BJ (cell line): ENCODE measurements around the gene PSG5. TPM values are rescaled to one million over a fixed set of nuclear protein-coding genes. Genes with fewer than 3 reads are reported as not detected.
"Not testable (repeated sequence)": the region's sequence is repeated elsewhere in the genome, so short reads cannot be mapped to it uniquely, and the experiment has no call there.

Experiments
- CTCF ChIA-PET: fragments of 350-600 bp; formaldehyde crosslinking; extraction: SDS; loops from one replicate; lab custom pipeline; 2021; ENCODE audit warnings: antibody characterized with exemption, inconsistent platforms; lab: Yijun Ruan, JAX
- POLR2A ChIA-PET: fragments of 300-600 bp; sonication (Branson Sonifier 250); formaldehyde crosslinking; extraction: SDS; loops from one replicate; lab custom pipeline; 2021; ENCODE audit warnings: antibody characterized with exemption; lab: Charles Lee
- DNase-seq: peaks from one replicate; pipeline ENCODE4 v3.0.0-alpha.2; 2011; ENCODE audit warnings: low read depth
- H3K27me3 ChIP-seq: 2 replicates; pipeline ENCODE4 v1.6.0; 2011; ENCODE audit warnings: low read length; ENCODE audit not compliant: control insufficient read depth, insufficient read depth
- H3K36me3 ChIP-seq: 2 replicates; pipeline ENCODE4 v1.5.1; 2011; ENCODE audit warnings: low read length; ENCODE audit not compliant: control insufficient read depth, insufficient read depth
- H3K4me3 ChIP-seq: 2 replicates; pipeline ENCODE4 v1.5.1; 2011; ENCODE audit warnings: low read depth, mild to moderate bottlenecking, control low read depth, low read length
- polyA plus RNA-seq: library from polyadenylated mRNA; depleted of rRNA; stranded (reverse); fragments of >200 nt; gene quantifications from 2 replicates; pipeline ENCODE4 v1.2.3, GENCODE V29; 2011; rRNA removed
- TF ChIP-seq, protein P1 (sequence below): IDR thresholded peaks from 2 replicates; pipeline ENCODE4 v1.5.1; 2011; ENCODE audit warnings: low read depth, mild to moderate bottlenecking, control low read depth, inconsistent platforms, low read length, moderate library complexity; ENCODE audit not compliant: insufficient read depth

PSG5 gene
- polyA plus RNA-seq, 1 experiment, result 674 TPM

DNA sequence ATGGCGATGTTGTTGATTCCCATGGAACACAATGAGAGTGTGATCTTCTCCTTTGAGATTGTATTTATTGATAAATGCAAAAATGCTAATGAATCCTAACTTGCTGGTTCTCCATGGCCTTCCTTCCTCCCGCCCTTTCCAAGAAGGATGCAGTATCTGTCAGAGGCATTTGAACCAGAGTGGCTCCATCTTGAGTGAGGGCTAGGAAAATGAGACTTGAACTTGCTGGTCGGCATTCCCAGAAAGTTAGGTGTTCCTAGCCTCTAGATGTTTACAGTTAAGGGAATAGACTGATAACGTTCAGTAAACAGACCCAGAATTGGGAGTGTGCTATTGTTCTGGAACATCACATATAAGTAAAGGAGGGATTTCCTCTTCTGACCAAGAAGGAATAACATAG, 59.6 kb downstream of the PSG5 start:
- CTCF ChIA-PET, result no interaction called here
- DNase-seq, result no peak
- no peaks in the 10 kb centered on the region for H3K36me3 ChIP-seq
- TF ChIP-seq, protein P1, sequence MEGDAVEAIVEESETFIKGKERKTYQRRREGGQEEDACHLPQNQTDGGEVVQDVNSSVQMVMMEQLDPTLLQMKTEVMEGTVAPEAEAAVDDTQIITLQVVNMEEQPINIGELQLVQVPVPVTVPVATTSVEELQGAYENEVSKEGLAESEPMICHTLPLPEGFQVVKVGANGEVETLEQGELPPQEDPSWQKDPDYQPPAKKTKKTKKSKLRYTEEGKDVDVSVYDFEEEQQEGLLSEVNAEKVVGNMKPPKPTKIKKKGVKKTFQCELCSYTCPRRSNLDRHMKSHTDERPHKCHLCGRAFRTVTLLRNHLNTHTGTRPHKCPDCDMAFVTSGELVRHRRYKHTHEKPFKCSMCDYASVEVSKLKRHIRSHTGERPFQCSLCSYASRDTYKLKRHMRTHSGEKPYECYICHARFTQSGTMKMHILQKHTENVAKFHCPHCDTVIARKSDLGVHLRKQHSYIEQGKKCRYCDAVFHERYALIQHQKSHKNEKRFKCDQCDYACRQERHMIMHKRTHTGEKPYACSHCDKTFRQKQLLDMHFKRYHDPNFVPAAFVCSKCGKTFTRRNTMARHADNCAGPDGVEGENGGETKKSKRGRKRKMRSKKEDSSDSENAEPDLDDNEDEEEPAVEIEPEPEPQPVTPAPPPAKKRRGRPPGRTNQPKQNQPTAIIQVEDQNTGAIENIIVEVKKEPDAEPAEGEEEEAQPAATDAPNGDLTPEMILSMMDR, result no peak
- no peak overlapping the region for H3K4me3 ChIP-seq
- POLR2A ChIA-PET, result no interaction called here
- no peaks in the 10 kb centered on the region for H3K27me3 ChIP-seq

DNA sequence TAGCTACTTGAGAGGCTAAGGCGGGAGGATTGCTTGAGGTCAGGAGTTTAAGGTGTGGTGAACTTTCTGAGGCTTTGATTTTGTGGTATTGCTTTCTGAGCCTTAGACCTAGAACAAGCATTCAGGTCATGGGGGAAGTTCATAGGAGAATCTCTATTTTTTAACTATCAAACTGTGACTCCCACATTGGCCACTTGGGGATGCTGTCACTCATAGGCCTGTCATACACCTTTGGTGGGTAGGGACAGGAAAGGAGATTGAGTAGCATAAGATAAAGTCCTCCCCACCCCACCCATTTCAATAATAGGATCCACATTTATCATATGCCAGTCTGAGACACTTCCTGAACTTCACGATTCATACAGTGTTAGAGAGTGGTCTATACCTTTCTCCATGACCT, 62.0 kb downstream of the PSG5 start:
- POLR2A ChIA-PET, result no interaction called here

DNA sequence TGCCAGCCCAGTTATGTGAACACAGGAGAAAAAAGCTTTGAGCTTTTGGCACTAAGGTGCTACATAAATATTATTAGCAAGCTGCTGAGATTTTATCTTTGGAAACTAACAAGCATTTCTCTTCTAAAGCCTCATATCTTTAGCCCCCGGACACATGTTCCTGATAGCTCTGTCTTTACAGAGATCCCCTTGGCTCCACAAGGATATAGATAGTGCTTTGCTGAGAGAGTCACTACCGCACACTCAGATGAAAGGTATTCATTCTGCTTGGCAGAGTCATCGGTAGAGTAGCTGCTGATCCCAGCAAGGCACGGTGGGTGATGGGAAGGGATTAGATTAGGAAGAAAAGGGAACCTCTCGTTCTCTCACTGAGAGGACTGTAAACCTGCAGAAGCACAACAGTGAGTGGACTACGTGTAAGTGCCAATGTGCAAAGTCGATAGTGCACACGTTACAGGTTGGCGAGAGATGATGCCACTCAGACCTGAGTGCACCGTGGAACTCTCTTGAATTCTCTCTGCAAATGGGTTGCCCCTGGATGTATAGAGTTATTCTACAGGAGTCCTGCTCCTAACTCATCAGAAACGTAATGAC, 65.8 kb downstream of the PSG5 start:
- not testable (repeated sequence) for H3K36me3 ChIP-seq, H3K27me3 ChIP-seq, H3K4me3 ChIP-seq
- CTCF ChIA-PET, result interaction anchor here (0.8 to 1.6 kb wide), 2 partner anchors 27 to 61 kb away, joined by 3 read pairs; no protein-coding TSS in a partner anchor
- POLR2A ChIA-PET, result interaction anchor here (0.6 kb wide), 1 partner anchor 63 kb away, joined by 3 read pairs; no protein-coding TSS in a partner anchor
- DNase-seq, result peak; percentile 78

More for the DNA sequence above, 62.0 kb downstream of the PSG5 start:
- no peaks in the 10 kb centered on the region for H3K36me3 ChIP-seq
- H3K4me3 ChIP-seq, result no peak overlapping the region
- CTCF ChIA-PET, result no interaction called here
- no peak for DNase-seq
- TF ChIP-seq, protein P1, result no peak
- no peaks in the 10 kb centered on the region for H3K27me3 ChIP-seq

DNA sequence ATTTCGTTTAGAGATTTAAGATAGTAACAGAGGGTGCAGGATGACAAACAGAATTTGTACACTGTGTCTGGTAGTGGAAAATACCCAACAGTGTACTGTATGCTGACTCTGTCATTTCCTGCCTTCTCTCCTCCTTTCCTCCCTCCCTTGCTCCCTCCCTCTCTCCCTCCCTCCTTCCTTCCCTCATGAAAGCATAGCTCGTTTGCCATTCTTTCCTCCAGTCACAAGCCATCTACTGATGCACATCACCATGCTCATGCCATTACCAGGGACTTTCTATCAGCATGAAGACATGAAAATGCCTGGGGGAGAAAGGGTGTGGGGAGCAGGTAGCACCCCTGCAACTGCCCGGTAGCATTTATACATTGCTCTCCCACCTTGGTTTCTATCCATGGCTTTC, 66.8 kb downstream of the PSG5 start:
- DNase-seq, H3K4me3 ChIP-seq, H3K27me3 ChIP-seq, POLR2A ChIA-PET, H3K36me3 ChIP-seq: not testable (repeated sequence)
- CTCF ChIA-PET, result interaction anchor here (1.6 kb wide), 1 partner anchor 62 kb away, joined by 3 read pairs; no protein-coding TSS in a partner anchor

Other genes starting within 250 kb of the PSG5 start
- 0.16 and 0.17 TPM in 2 replicates for gene PSG7, start 249.3 kb downstream of the PSG5 start, polyA plus RNA-seq
- 0.80 and 0.83 TPM in 2 replicates for gene PSG11, start 160.1 kb downstream of the PSG5 start, polyA plus RNA-seq
- gene PSG2, start 103.8 kb downstream of the PSG5 start, polyA plus RNA-seq, result 3.9 and 4.6 TPM in 2 replicates
- gene PSG4, start 19.1 kb upstream of the PSG5 start, polyA plus RNA-seq, result 5.7 and 5.8 TPM in 2 replicates
- 5.5 and 8.6 TPM in 2 replicates for gene PSG9, start 83.0 kb upstream of the PSG5 start, polyA plus RNA-seq
- gene CD177, start 167.2 kb upstream of the PSG5 start, polyA plus RNA-seq, result 1.1 and 1.7 TPM in 2 replicates
- not detected in 2 replicates for gene TEX101, start 228.4 kb upstream of the PSG5 start, polyA plus RNA-seq